Endothelial cell of umbilical vein (primary cell): ENCODE data around the gene LRP2. TPM values are rescaled to one million over a fixed set of nuclear protein-coding genes. Genes with fewer than 3 reads are reported as not detected.

Experiments
- BruUV-seq: library from RNA; stranded (reverse); fragments of 400-500 nt; replicated peaks from 2 replicates; lab custom pipeline; 2021; lab: Mats Ljungman, UMichigan
- CTCF ChIA-PET: fragments of 300-600, 350-600 bp; sonication (Branson Sonifier 250); formaldehyde crosslinking; loops from one replicate; lab custom pipeline; 2021; ENCODE audit warnings: antibody characterized with exemption, inconsistent platforms; lab: Charles Lee
- POLR2A ChIA-PET: fragments of 300-600, 350-600 bp; sonication (Branson Sonifier 250); formaldehyde crosslinking; loops from one replicate; lab custom pipeline; 2021; ENCODE audit warnings: antibody characterized with exemption, inconsistent platforms; lab: Charles Lee
- DNase-seq: peaks from one replicate; pipeline ENCODE4 v3.0.0-alpha.2; 2011; ENCODE audit warnings: low read depth, low spot score
- FAIRE-seq: peaks from 2 replicates; lab custom pipeline; 2011; peaks lifted over from hg19 to GRCh38; lab: Jason Lieb, UNC
- H2AFZ ChIP-seq: 2 replicates; pipeline ENCODE4 v1.6.0; 2012; ENCODE audit warnings: low read depth, low read length, control low read depth, inconsistent platforms
- H3K27ac ChIP-seq: 2 replicates; pipeline ENCODE4 v1.5.1; 2011; ENCODE audit warnings: low read depth, mild to moderate bottlenecking, control low read depth, low read length, moderate library complexity; ENCODE audit not compliant: insufficient read depth
- H3K27me3 ChIP-seq, 2 experiments: 2 replicates each; pipeline versions ENCODE4 v1.6.0 to v1.6.1; 2011; ENCODE audit warnings: low read length in 2 of 2, mixed read lengths in 1 of 2; ENCODE audit not compliant: control insufficient read depth in 2 of 2, insufficient read depth in 2 of 2
- H3K36me3 ChIP-seq, 2 experiments: 2 replicates in 1 of 2; 3 replicates in 1 of 2; pipeline ENCODE4 v1.5.1; 2011; ENCODE audit warnings: low read length in 2 of 2, mild to moderate bottlenecking in 1 of 2, moderate library complexity in 1 of 2; ENCODE audit not compliant: control insufficient read depth in 2 of 2, insufficient read depth in 2 of 2; ENCODE audit errors: extremely low read depth in 1 of 2
- H3K4me1 ChIP-seq: 3 replicates; pipeline ENCODE4 v1.5.1; 2011; ENCODE audit warnings: mild to moderate bottlenecking, low read length; ENCODE audit not compliant: control insufficient read depth, insufficient read depth; ENCODE audit errors: extremely low read depth
- H3K4me2 ChIP-seq: 2 replicates; pipeline ENCODE4 v1.6.1; 2011; ENCODE audit warnings: low read length, control low read depth, mixed read lengths; ENCODE audit not compliant: insufficient read depth
- H3K4me3 ChIP-seq, 3 experiments: fragments of 200-600 bp in 1 of 3; sonication (generic), shearing (Covaris generic) in 1 of 3; replicated peaks in 1 of 3; 2 replicates each; pipeline ENCODE4 v1.5.1; 2011 to 2016; ENCODE audit warnings: control low read depth in 3 of 3, low read length in 3 of 3, mild to moderate bottlenecking in 2 of 3, inconsistent platforms in 1 of 3, low read depth in 1 of 3, moderate library complexity in 1 of 3; ENCODE audit not compliant: insufficient read depth in 1 of 3
- H3K79me2 ChIP-seq: 2 replicates; pipeline ENCODE4 v1.6.0; 2012; ENCODE audit warnings: low read length, inconsistent platforms; ENCODE audit not compliant: control insufficient read depth, insufficient read depth
- H3K9ac ChIP-seq: replicated peaks from 2 replicates; pipeline ENCODE3; 2011; ENCODE audit warnings: low read length, control low read depth; ENCODE audit not compliant: insufficient read depth; ENCODE audit errors: extremely low read depth
- H3K9me1 ChIP-seq: replicated peaks from 3 replicates; pipeline ENCODE4 v1.6.0; 2011; ENCODE audit warnings: mild to moderate bottlenecking, low read length; ENCODE audit not compliant: control insufficient read depth, insufficient read depth; ENCODE audit errors: extremely low read depth
- H3K9me3 ChIP-seq: replicated peaks from 2 replicates; pipeline ENCODE4 v1.5.1; 2012; ENCODE audit warnings: low read length, inconsistent platforms; ENCODE audit not compliant: control insufficient read depth, insufficient read depth
- H4K20me1 ChIP-seq: replicated peaks from 2 replicates; pipeline ENCODE3; 2011; ENCODE audit warnings: mild to moderate bottlenecking, low read length; ENCODE audit not compliant: control insufficient read depth, insufficient read depth; ENCODE audit errors: extremely low read depth
- EZH2 ChIP-seq: IDR thresholded peaks from 2 replicates; pipeline ENCODE4 v1.6.1; 2012; ENCODE audit warnings: borderline replicate concordance, low read depth, mild to moderate bottlenecking, moderate library complexity, low read length, inconsistent platforms; ENCODE audit not compliant: severe bottlenecking
- FOS ChIP-seq: IDR thresholded peaks from 2 replicates; pipeline ENCODE4 v1.6.1; 2011; ENCODE audit warnings: mild to moderate bottlenecking, low read length, moderate library complexity, borderline replicate concordance; ENCODE audit not compliant: insufficient read depth
- GATA2 ChIP-seq: IDR thresholded peaks from 2 replicates; pipeline ENCODE4 v1.7.0; 2011; ENCODE audit warnings: low read depth, mild to moderate bottlenecking, moderate library complexity, mixed read lengths, low read length; ENCODE audit not compliant: insufficient read length, insufficient read depth
- JUN ChIP-seq: IDR thresholded peaks from 2 replicates; pipeline ENCODE4 v1.6.1; 2011; ENCODE audit warnings: borderline replicate concordance, low read depth; ENCODE audit not compliant: insufficient read length, insufficient read depth
- MYC ChIP-seq: IDR thresholded peaks from one replicate; pipeline ENCODE4 v1.6.1; 2011; ENCODE audit warnings: mild to moderate bottlenecking, low read depth, low read length
- POLR2A ChIP-seq: IDR thresholded peaks from 2 replicates; pipeline ENCODE4 v1.6.1; 2012; ENCODE audit warnings: low read depth, mild to moderate bottlenecking, control low read depth, low read length
- POLR2AphosphoS5 ChIP-seq: IDR thresholded peaks from 2 replicates; pipeline ENCODE4 v1.6.1; 2012; ENCODE audit warnings: low read depth, mild to moderate bottlenecking, control low read depth, low read length, moderate library complexity; ENCODE audit not compliant: insufficient read depth
- dilution Hi-C: fragments of 300-500 bp; cut with MboI; formaldehyde crosslinking; loops from one replicate; pipeline ENCODE4 v1.15.0; 2019; ENCODE audit warnings: low sequenced_read_pairs; ENCODE audit not compliant: extremely low pct_ligation_motif_present
- intact Hi-C: fragments of 100-400 bp; cut with micrococcal nuclease; formaldehyde crosslinking; loops from one replicate; pipeline ENCODE4 v1.10.0; 2022
- polyA plus RNA-seq, 4 experiments: library from polyadenylated mRNA; depleted of rRNA in 3 of 4; stranded (reverse) in 3 of 4; unstranded in 1 of 4; fragments of >200 nt; gene quantifications; 2 replicates each; pipeline versions ENCODE4 v1.2.1 to v1.2.3, GENCODE V29; 2011 to 2012; ENCODE audit warnings: missing spikeins in 1 of 4
- total RNA-seq: library from RNA; stranded (reverse); gene quantifications from 2 replicates; pipeline ENCODE4 v1.2.3, GENCODE V29; 2021
- TF ChIP-seq, protein P1 (sequence below), 2 donors: IDR thresholded peaks; 1 replicate in 1 of 2; 2 replicates in 1 of 2; pipeline ENCODE4 v1.5.1; 2011; ENCODE audit warnings: low read length in 2 of 2, mild to moderate bottlenecking in 2 of 2, moderate library complexity in 2 of 2, control low read depth in 1 of 2, inconsistent platforms in 1 of 2, low read depth in 1 of 2; ENCODE audit not compliant: insufficient read depth in 1 of 2; ENCODE audit errors: extremely low read depth in 1 of 2
- TF ChIP-seq, protein P2 (sequence below): IDR thresholded peaks from 2 replicates; pipeline ENCODE4 v1.6.1; 2011; ENCODE audit not compliant: insufficient read depth, insufficient read length

Gene LRP2
- total and polyA plus RNA-seq, 2 donors (not counting 3 experiments of a cell fraction or from before 2014, with no cell fraction given): not detected

DNA sequence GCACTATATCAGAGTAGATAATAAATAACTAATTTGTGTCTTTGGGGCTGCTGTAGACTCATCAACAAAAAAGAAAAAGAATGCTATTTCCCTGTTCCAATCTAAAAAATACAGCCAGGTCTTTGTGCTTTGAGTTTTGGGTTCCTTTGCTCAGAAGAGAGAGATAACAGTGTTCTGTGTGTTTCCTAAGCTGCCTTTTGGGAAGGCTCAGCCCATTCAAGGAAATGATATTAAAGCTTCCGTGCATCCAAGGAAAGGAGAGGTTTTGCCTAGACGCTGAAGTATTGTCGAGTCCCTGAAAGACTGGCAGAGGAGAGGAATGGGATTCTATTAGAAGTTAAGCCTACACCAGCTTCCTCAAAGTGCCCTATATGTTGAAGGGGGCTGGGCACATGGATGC, 25.8 kb upstream of the LRP2 start:
- H3K27me3 ChIP-seq: peaks cover 5 to 12% of the 10 kb centered on the region in 2 experiments
- H3K4me2 ChIP-seq: no peak overlapping the region
- no peaks in the 10 kb centered on the region for H3K4me1 ChIP-seq
- POLR2A ChIA-PET: no interaction called here
- FAIRE-seq: no peak
- H3K9me3 ChIP-seq: no peaks in the 10 kb centered on the region
- CTCF ChIA-PET: interaction anchor here (1.0 kb wide), 1 partner anchor 9 kb away, joined by 3 read pairs; no protein-coding TSS in a partner anchor
- H2AFZ ChIP-seq: no peak overlapping the region
- no peaks in the 10 kb centered on the region for H3K9me1 ChIP-seq
- no peak overlapping the region for H3K9ac ChIP-seq
- no peaks in the 10 kb centered on the region for H4K20me1 ChIP-seq
- dilution Hi-C loops (no loop called here), intact Hi-C loops (no loop called here)
- TF ChIP-seq POLR2A (no peak), GATA2 (no peak), POLR2AphosphoS5 (no peak), MYC (no peak), EZH2 (no peak), JUN (no peak), FOS (no peak)
- TF ChIP-seq, protein P1, sequence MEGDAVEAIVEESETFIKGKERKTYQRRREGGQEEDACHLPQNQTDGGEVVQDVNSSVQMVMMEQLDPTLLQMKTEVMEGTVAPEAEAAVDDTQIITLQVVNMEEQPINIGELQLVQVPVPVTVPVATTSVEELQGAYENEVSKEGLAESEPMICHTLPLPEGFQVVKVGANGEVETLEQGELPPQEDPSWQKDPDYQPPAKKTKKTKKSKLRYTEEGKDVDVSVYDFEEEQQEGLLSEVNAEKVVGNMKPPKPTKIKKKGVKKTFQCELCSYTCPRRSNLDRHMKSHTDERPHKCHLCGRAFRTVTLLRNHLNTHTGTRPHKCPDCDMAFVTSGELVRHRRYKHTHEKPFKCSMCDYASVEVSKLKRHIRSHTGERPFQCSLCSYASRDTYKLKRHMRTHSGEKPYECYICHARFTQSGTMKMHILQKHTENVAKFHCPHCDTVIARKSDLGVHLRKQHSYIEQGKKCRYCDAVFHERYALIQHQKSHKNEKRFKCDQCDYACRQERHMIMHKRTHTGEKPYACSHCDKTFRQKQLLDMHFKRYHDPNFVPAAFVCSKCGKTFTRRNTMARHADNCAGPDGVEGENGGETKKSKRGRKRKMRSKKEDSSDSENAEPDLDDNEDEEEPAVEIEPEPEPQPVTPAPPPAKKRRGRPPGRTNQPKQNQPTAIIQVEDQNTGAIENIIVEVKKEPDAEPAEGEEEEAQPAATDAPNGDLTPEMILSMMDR (IDR thresholded peaks at IDR 0.05; ENCODE audit: extremely low read depth in 1 of 2, insufficient read depth in 1 of 2, low read depth in 1 of 2, low read length in 2 of 2): no peak
- TF ChIP-seq, protein P2, sequence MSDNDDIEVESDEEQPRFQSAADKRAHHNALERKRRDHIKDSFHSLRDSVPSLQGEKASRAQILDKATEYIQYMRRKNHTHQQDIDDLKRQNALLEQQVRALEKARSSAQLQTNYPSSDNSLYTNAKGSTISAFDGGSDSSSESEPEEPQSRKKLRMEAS: no peak
- DNase-seq: no peak
- no peaks in the 10 kb centered on the region for H3K36me3 ChIP-seq
- H3K79me2 ChIP-seq: no peaks in the 10 kb centered on the region
- no peak overlapping the region for H3K4me3 ChIP-seq
- BruUV-seq: no TSS peak
- H3K27ac ChIP-seq: no peak overlapping the region
